Posterior cingulate gyrus (tissue), 11 donors: ENCODE results near the gene GNAQ.

ENCODE experiments used
- DNase-seq, 10 donors: peaks; one replicate each; pipeline versions ENCODE4 v3.0.0 to v3.0.0-alpha.2; 2020 to 2021; ENCODE audit warnings: mixed read lengths in 3 of 10
- intact Hi-C: fragments of 100-400 bp; cut with DNase I; formaldehyde crosslinking; loops from one replicate; pipeline ENCODE4 v1.15.1; 2023

GNAQ gene

DNA sequence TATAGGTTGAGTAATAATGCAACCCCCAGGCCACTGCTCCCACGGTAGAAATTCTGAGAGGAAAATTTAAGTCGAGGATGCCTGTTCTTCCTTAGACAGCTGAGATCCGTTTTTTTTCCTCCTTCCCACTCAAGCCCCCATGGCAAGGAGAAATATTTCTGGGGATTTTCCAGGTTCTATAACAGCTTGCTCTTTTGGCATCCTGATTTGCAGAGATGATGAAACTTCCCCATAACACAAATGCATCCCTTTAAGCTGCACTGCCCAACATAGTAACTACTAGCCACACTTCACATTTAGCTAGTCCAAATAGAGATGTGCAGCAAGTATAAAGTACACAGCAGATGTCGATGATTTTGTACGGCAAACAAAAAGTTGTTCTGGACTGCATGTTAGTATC is 351.0 kb downstream of the GNAQ start:
- intact Hi-C loops = no loop called here
- DNase-seq = no peak

DNA sequence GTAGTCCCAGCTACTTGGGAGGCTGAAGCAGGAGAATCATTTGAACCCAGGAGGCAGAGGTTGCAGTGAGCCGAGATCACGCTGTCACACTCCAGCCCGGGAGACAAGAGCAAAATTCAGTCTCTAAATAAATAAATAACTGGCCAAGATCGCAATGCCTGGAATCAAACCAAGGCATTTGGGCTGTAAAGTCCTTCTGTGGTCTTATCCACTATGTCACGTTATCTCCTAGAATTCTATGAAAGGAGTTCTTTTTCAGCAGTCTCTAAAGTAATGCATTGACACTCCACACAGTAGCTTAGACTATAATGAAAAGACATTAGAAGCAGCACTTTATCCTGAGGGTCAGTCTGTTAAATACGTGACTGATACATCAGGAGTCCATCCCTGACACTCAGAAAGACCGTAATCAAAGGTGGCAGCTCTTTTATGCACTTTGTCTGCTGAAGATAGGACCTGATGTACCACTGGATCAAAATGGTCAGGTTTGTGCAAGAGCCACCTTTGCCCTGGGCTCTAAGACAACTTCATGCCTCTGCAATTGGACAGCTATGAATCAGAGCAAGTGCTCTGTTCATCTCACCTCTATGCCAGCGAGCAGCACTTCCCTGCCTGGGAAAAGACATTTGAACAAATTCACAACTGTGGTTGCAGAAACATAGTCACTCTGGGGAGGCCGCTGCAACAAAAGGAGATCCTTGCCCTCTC is 351.8 kb downstream of the GNAQ start:
- no peak for DNase-seq
- intact Hi-C loops = no loop called here

DNA sequence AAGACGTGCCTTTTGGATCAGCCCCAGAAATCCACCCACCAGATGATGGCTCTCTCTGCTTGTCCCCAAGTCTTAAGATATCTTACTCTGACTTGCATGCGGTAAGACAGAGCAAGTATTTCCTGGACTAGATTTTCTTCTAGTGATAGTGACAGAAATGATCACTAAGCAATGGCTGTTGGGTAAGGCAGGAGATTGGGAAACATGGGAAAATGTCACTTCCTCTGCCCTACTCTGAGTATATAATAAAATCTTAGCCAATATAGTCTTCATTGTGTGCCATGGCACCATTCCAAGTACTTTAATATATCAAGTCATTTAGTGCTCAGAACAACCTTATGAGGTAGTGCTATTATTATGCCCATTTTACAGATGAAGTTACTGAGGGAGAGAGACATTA is 352.5 kb downstream of the GNAQ start:
- intact Hi-C loops = no loop called here
- DNase-seq = no peak

DNA sequence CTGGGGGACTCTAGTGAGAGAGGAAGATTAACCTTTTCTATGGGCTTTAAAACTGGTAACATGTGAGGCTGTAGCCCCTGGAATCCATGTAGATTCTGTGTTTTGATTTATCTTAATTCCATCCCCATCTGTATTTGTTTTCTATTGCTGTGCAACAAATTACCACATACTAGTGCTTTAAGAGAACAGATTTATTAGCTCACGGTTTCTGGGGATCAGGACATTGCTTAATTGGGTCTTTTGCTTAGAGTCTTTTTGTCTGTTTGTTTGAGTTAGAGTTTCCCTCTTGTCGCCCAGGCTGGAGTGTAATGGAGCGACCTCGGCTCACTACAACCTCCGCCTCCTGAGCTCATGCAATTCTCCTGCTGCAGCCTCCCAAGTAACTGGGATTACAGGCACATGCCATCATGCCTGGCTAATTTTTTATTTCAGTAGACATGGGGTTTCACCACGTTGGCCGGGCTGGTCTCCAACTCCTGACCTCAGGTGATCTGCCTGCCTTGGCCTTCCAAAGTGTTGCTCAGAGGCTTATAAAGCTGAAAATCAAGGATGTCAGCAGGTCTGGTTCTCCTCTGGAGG is 353.6 kb downstream of the GNAQ start:
- intact Hi-C loops = no loop called here
- no peak for DNase-seq

DNA sequence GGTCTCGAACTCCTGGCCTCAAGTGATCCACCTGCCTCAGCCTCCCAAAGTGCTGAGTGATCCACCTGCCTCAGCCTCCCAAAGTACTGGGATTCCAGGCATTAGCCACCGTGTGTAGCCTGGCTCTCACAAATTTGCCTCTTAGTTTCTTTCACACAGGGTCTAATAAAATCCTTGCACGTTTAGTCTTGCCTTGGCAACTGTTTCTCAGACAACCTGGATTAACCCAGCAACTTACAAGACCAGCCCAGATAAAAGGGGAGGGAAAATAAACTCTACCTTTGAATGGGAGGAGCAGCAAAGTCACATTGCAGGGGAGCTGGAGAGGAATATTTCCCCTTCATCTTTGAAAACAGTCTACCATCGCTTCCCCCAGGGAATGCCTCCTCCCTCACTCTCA is 354.2 kb downstream of the GNAQ start:
- intact Hi-C loops = no loop called here
- DNase-seq = no peak

DNA sequence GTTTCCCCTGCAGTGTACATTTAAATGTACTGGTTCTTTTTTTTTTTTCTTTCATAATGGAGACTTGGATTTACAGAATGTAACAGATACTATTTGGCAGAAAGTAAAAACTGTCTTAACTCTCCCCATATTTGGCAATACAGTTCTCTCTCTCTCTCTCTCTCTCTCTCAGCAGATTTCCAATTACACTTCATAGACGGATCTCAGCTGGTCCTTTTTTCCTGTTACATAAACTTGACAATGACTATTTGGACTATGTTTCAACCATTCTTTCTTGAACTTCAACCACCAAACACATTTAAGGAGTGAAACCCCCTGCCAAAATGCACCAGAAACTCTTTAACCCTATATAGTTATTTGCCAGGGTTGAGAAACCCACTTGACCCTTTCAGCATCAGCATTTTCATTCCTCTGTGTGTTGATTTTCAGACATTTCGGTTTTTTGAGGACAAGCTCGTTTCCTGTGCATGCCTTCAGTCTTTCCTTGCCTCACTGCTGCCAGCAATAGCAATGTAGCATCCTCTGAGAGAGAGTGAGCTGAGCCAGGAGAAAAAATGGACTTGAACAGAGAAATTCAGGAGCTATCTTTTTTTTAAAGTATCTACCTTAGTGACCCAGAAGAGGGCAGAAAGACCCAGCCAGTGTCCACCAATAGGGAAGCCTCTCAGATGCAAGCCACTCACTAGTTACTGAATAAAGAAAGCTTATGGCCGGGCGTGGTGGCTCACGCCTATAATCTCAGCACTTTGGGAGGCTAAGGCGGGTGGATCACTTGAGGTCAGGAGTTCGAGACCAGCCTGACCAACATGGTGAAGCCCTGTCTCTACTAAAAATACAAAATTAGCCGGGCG is 357.4 kb downstream of the GNAQ start:
- DNase-seq = no peak
- intact Hi-C loops = no loop called here

DNA sequence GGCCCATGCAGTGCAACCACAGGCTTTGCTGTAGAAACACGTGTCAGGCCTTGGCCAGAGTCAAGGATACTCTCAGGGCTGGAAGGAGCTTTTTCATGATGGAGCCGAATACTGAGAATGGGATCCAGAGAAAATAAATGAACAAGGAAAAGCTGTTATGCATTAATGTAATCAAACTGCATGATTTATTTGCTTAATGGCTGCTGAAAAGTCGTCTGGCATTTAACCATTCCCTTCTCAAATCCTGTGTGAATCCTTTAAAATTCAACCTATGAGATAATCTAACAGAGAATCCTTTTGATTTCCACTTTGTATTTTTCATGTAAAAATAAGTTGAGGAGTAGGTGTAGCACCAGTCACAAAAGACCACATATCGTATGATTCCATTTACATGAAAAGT is 359.4 kb downstream of the GNAQ start:
- intact Hi-C loops = no loop called here
- DNase-seq = no peak

DNA sequence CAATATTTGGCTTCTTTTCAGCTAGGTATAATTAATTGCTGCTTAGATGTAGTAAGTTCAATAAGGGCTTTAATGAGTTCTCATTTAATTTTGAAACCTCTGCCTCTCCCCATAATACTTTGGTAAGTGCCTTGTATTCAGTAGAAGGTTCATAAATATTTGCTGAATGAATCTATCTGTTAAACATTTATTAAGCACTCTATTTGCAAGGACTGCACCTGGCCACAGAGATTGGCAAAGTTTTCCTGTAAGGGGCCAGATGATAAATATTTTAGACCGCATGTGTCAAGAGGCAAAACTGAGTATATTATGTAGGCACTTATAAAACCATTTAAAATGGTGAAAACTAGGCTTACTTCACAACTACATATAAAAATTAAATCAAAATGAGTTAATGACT is 364.5 kb downstream of the GNAQ start:
- no peak for DNase-seq

More for the DNA sequence above, 364.5 kb downstream of the GNAQ start:
- intact Hi-C loops = no loop called here
